ENCODE measurements around the gene SLC2A9. TPM values are rescaled to one million over a fixed set of nuclear protein-coding genes. Genes with fewer than 3 reads are reported as not detected.

The SLC2A9 gene
- total RNA-seq, 1 experiment from 2014 or later, result 1.8 TPM

DNA sequence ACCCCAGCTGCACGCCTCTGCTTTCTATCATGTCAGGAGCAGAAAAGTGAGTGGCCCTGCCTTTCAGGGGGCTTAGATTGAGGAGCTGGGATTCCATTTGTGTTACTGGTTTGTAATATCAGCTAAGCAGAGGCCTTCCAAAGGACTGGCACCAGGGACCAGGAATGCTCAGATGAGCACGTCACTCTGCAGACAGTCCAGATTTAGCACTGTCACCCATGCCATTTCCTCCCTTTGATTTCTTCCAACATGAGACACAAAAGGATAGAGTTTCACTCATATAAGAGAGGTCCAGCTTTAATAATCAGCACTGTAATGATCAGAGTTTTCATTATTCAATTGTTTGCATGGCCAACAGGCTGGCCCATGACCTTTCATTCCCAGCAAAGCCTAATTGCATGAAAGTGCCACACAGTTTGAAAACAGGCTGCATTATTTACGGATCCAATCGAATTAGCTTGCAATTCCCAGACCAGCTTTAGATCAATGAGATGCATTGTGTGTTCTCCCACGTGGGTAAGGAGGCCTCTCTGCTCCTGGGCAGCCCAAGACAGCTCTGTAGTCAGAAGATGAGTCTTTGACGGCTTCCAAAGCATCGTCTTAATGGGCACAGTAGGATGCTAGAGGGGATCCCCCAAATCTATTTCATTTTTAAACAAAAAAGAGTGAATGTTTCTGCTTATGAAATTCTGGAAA lies 9.8 kb upstream of the SLC2A9 start:
- TF ChIP-seq, protein P1, sequence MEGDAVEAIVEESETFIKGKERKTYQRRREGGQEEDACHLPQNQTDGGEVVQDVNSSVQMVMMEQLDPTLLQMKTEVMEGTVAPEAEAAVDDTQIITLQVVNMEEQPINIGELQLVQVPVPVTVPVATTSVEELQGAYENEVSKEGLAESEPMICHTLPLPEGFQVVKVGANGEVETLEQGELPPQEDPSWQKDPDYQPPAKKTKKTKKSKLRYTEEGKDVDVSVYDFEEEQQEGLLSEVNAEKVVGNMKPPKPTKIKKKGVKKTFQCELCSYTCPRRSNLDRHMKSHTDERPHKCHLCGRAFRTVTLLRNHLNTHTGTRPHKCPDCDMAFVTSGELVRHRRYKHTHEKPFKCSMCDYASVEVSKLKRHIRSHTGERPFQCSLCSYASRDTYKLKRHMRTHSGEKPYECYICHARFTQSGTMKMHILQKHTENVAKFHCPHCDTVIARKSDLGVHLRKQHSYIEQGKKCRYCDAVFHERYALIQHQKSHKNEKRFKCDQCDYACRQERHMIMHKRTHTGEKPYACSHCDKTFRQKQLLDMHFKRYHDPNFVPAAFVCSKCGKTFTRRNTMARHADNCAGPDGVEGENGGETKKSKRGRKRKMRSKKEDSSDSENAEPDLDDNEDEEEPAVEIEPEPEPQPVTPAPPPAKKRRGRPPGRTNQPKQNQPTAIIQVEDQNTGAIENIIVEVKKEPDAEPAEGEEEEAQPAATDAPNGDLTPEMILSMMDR (IDR thresholded peaks at IDR 0.05; ENCODE audit: unreplicated experiment), result no peak
- Mint-ChIP-seq H3K4me1 (ENCODE audit: low read depth, unreplicated experiment) (peaks cover 25% of the 10 kb centered on the region), H3K27ac (ENCODE audit: unreplicated experiment) (no peak overlapping the region), H3K27me3 (ENCODE audit: unreplicated experiment) (no peaks in the 10 kb centered on the region), H3K9me3 (ENCODE audit: low read depth, unreplicated experiment) (no peaks in the 10 kb centered on the region), H3K4me3 (ENCODE audit: low read depth, unreplicated experiment) (no peak overlapping the region), H3K36me3 (ENCODE audit: insufficient read depth, unreplicated experiment) (peaks cover 10% of the 10 kb centered on the region)
- intact Hi-C loops (cut with micrococcal nuclease; ENCODE audit: unreplicated experiment), result no loop called here
- no TSS peak for BruUV-seq (replicated peaks)
- DNase-seq, result no peak
- CTCF ChIA-PET, result no interaction called here

GRCh38 chr4:10029403-10029802 lies 8.1 kb upstream of the SLC2A9 start:
- Mint-ChIP-seq H3K27me3 (ENCODE audit: unreplicated experiment) (peaks cover 3% of the 10 kb centered on the region), H3K36me3 (ENCODE audit: insufficient read depth, unreplicated experiment) (peaks cover 10% of the 10 kb centered on the region), H3K4me3 (ENCODE audit: low read depth, unreplicated experiment) (no peak overlapping the region), H3K4me1 (ENCODE audit: low read depth, unreplicated experiment) (peaks cover 25% of the 10 kb centered on the region), H3K9me3 (ENCODE audit: low read depth, unreplicated experiment) (no peaks in the 10 kb centered on the region), H3K27ac (ENCODE audit: unreplicated experiment) (no peak overlapping the region)
- BruUV-seq (replicated peaks), result no TSS peak
- CTCF ChIA-PET, result no interaction called here
- intact Hi-C loops (cut with micrococcal nuclease; ENCODE audit: unreplicated experiment), result no loop called here
- TF ChIP-seq, protein P1 (IDR thresholded peaks at IDR 0.05; ENCODE audit: unreplicated experiment), result no peak
- DNase-seq, result no peak

DNA sequence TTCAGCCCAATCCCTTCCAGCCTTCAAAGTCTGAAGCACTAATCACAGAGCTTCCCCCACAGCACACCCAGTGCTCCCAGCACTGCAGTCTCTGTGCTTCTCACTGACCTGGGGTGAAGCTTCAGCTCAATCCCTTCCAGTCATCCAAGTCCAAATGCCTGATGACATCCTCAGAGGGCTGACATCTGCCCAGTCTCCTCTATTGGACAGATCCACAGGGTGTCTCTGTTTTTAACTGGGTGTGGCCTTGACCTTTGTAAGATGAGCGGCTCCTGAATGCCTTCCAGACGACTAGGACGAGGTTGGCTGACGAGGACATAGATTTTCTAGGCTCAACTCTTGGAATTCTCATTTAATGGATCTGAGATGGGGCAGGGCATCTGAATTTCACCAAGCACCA lies 7.6 kb upstream of the SLC2A9 start:
- CTCF ChIA-PET, result no interaction called here
- Mint-ChIP-seq H3K27me3 (ENCODE audit: unreplicated experiment) (peaks cover 8% of the 10 kb centered on the region), H3K4me3 (ENCODE audit: low read depth, unreplicated experiment) (no peak overlapping the region), H3K9me3 (ENCODE audit: low read depth, unreplicated experiment) (no peaks in the 10 kb centered on the region), H3K27ac (ENCODE audit: unreplicated experiment) (no peak overlapping the region), H3K36me3 (ENCODE audit: insufficient read depth, unreplicated experiment) (peaks cover 10% of the 10 kb centered on the region), H3K4me1 (ENCODE audit: low read depth, unreplicated experiment) (peaks cover 20% of the 10 kb centered on the region)
- intact Hi-C loops (cut with micrococcal nuclease; ENCODE audit: unreplicated experiment), result no loop called here
- TF ChIP-seq, protein P1 (IDR thresholded peaks at IDR 0.05; ENCODE audit: unreplicated experiment), result no peak
- no peak for DNase-seq
- BruUV-seq (replicated peaks), result no TSS peak

GRCh38 chr4:10026485-10026884 lies 5.2 kb upstream of the SLC2A9 start:
- intact Hi-C loops (cut with micrococcal nuclease; ENCODE audit: unreplicated experiment), result no loop called here
- TF ChIP-seq, protein P1 (IDR thresholded peaks at IDR 0.05; ENCODE audit: unreplicated experiment), result no peak

More at GRCh38 chr4:10026485-10026884, 5.2 kb upstream of the SLC2A9 start:
- no peaks in the 10 kb centered on the region for H3K36me3 Mint-ChIP-seq (ENCODE audit: insufficient read depth, unreplicated experiment)
- H3K27me3 Mint-ChIP-seq (ENCODE audit: unreplicated experiment), result peaks cover 13% of the 10 kb centered on the region
- BruUV-seq (replicated peaks), result no TSS peak
- H3K9me3 Mint-ChIP-seq (ENCODE audit: low read depth, unreplicated experiment), result no peaks in the 10 kb centered on the region
- CTCF ChIA-PET, result no interaction called here
- no peak overlapping the region for H3K4me3 Mint-ChIP-seq (ENCODE audit: low read depth, unreplicated experiment)
- no peaks in the 10 kb centered on the region for H3K4me1 Mint-ChIP-seq (ENCODE audit: low read depth, unreplicated experiment)
- no peak for DNase-seq
- H3K27ac Mint-ChIP-seq (ENCODE audit: unreplicated experiment), result no peak overlapping the region

Measured in Calu3 (cell line).